ENCODE results near the gene SCG3.
"Not testable (repeated sequence)": the region's sequence is repeated elsewhere in the genome, so short reads cannot be mapped to it uniquely, and the experiment has no call there.

Gene SCG3

DNA sequence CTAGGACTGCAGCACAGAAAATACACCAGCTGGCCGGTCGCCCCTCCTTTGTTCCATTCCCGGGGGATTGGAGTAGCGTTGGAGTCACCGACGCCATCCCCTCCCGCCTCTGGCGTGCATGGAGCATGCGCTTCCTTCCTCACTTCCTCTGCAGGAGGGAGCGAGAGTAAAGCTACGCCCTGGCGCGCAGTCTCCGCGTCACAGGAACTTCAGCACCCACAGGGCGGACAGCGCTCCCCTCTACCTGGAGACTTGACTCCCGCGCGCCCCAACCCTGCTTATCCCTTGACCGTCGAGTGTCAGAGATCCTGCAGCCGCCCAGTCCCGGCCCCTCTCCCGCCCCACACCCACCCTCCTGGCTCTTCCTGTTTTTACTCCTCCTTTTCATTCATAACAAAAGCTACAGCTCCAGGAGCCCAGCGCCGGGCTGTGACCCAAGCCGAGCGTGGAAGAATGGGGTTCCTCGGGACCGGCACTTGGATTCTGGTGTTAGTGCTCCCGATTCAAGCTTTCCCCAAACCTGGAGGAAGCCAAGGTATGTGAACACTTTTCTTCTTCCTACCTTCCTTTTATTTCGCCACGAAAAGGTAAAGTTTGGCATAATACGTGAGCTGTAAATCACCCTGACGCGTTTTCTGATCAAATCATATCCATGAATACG is at the start of gene SCG3:
Gene SCG3, plus strand, starts transcription at position 201 of the 661 bp plus-strand sequence. Its CDS starts 253 bp downstream, at position 454.
- peak; percentile 68 to 82 for DNase-seq

DNA sequence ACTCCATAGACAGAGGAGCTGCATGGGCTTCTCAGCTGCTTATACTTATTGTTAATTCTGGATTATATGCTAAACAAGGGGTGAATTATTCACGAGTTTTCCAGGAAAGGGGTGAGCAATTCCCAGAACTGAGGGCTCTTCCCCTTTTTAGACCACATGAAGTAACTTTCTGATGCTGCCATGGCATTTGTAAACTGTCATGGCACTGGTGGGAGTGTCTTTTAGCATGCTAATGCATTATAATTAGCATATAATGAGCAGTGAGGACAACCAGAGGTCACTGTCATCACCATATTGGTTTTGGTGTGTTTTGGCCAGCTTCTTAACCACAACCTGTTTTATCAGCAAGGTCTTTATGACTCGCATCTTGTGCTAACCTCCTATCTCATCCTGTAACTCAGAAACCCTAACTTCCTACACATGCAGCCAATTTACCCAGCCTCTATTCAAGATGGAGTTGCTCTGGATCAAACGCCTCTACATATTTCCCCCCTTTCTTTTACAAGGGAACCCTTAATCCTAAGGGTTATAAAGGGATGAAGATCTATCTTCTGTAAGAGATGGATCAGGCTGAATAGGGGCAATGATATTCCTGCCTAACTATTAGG is 46.6 kb upstream of the SCG3 start:
- DNase-seq, result no peak

DNA sequence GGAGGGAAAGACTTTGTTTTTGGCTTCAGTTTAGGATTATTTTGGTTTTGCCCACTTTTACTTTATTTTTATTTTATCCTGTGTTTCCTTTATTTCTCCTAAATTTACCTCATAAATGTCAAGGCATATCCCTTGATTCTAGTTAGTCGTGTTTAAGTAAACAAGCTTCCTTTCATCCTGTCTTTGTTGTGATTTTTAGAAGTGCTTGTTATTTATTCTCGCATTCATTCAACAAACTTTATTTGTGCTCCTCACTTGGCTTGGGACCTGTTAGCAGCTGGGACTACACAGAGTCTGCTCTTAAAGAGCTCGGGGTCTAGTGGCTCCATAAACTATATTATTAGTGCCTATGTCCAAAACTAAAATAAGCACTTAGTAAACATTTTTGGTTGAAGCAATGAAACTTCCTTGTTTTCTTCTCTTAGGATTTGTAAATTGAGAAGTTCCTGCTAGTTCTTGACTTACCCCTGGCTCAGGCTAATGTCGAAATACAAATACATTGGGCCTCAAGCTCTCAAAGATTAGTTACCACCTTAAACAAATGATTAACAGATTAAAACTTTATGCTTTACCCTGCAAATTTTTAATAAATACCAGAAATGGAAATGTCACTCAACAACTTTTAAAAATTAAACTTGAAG is 39.7 kb upstream of the SCG3 start:
- no peak for DNase-seq

DNA sequence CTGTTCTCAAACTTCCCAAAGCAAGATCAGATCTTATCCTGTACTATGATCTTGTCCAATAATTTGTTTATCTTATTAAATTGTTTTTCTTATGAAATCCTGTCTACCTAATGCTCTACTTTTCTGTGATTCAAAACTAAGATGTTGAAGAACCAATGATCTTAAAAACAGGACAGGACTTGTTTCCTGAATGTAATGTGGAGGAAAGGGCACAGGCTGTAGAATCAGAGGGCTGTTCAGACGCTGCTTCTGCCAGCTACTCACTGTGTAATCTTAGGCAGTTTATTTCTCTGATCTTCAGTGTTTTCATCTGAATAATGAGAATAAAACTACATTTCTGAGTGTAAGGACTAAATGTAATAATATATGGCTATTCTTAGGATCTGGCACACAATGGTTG is 38.6 kb upstream of the SCG3 start:
- no peak for DNase-seq

DNA sequence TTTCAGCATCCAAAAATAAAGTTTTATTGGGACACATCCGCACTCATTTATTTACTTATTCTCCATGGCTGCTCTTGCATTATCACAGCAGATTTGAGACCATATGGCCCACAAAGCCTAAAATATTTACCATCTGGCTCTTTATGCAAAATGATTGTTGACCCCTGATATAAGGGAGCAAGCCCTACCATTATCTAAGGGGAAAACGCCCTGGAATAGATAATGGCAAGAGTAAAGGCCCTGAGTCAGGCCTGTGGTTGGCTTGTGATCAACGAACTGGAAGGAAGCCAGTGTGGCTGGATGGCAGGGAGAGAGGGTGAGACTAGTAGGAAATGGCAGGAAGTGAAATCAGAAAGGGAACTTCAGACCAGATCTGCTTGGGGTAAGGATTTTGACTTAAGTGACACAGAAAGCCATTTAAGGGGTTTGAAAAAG is 34.2 kb upstream of the SCG3 start:
- peak; percentile 13 to 39 for DNase-seq

DNA sequence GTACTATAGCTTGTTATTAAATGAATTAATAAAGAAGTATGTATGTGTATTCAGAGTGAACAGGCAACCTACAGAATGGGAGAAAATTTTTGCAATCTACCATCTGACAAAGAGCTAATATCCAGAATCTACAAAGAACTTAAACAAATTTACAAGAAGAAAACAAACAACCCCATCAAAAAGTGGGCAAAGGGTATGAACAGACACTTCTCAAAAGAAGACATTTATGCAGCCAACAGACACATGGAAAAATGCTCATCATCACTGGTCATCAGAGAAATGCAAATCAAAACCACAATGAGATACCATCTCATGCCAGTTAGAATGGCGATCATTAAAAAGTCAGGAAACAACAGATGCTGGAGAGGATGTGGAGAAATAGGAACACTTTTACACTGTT is 33.2 kb upstream of the SCG3 start:
- DNase-seq, result not testable (repeated sequence)

DNA sequence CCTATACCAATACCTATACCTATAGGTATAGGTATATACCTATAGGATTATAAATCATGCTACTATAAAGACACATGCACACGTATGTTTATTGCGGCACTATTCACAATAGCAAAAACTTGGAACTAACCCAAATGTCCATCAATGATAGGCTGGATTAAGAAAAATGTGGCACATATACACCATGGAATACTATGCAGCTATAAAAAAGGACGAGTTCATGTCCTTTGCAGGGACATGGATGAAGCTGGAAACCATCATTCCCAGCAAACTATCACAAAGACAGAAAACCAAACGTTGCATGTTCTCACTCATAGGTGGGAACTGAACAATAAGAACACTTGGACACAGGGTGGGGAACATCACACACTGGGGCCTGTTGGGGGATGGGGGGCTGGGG is 32.7 kb upstream of the SCG3 start:
- not testable (repeated sequence) for DNase-seq

DNA sequence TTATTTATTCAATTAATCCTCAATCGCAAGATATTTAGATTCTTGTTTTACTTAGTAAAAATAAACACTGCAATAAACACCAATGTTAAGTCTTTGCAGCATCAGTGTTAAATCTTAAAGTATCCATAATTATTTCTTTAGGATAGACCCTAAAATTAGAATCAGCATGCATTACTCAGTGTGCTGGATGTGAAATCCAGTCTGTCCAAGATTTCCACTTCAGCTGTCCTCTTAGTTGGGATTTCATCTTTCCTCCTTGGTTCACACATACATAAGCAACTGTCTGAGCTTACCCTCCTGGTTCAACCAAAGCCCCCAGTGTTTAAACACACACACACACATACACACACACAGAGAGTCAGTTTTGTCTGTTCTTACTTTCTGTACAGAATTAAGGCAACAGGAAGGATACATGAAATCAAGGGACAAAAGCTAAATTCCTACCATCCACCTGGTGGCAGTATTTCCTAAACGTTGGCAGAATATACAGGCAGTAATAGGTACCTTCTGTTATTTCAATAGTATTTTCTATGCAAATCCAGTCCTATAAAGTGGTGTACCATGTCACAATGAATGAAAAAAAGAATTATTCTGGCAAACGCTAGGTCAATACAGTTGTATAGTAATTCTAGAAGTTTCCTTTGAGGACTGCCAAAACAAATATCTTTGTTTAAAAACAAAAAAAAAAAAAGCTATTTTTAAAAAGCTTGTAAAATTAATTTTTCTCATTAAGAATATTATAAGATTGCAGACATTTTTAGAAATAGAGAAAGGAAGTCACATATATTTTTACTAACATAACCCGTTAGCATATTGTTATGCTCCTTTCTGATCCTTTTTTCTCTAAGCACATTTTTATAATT is 31.4 kb upstream of the SCG3 start:
- DNase-seq, result peak; percentile 11 to 77

DNA sequence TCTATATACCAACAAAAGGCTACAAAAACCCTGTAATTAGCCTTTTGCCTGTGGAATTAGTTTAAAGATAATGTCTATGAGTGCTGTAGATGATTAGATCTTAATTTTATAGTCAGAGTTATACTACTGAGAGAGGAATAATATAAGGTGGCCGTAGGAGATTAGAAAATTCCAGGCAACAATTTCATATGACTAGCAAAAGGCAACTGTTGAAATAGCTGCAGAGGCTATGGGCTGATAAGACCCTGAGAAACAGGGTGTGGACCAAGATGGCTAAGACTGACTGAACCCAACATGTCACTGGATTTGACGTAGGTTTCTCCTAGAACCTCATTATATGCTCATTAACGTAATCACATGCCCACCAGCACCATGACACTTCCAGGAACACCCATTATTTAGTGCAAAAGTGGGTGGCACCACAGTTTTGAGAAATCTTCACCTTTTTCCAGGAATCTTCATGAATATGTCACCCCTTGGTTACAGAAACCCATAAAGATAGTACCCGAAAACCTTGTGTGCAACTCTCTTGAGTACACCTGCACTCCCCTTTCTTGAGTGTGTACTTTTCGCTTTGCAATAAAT is 29.1 kb upstream of the SCG3 start:
- no peak for DNase-seq

DNA sequence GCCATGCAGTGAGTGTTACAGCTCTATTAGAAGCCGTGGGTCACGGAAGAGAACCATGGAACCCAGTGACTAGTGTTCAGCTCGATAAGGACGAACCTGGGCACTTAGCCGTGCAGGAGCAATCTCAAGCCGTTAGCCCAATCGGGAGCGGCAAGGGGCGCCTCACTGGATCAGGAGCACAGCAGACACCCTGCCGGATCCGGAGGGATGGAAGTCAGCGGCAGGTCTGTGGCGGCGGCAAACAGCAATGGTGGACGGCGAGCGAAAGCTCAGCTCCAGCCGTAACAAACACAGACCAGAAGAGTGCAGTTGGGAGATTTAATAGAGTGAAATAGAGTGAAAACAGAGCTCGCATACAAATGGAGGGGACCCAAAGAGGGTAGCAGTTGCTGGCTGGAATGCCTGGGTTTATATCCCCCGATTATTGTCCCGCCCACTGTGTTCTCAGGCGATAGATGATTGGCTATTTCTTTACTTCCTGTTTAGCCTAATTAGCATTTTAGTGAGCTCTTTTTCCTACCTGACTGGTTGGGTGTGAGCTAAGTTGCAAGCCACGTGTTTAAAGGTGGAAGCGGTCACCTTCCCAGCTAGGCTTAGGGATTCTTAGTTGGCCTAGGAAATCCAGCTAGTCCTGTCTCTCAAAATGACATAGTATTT is 25.8 kb upstream of the SCG3 start:
- not testable (repeated sequence) for DNase-seq

DNA sequence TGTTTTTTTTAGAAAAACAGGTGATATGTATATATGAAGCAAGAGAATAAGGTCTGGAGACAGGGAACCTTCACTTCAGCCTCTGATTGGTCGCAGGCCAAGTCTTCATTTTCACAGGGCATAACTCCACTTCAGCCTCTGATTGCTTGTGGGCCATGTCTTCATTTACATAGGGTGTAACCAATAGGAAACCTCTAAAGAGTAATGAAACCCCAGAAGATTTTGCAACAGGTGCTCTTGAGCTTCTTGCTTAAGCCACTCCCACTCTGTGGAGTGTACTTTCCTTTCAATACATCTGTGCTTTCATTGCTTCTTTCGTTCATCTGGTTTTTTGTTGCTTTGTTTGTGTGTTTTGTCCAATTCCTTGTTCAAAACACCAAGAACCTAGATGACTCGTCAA is 22.6 kb upstream of the SCG3 start:
- no peak for DNase-seq

DNA sequence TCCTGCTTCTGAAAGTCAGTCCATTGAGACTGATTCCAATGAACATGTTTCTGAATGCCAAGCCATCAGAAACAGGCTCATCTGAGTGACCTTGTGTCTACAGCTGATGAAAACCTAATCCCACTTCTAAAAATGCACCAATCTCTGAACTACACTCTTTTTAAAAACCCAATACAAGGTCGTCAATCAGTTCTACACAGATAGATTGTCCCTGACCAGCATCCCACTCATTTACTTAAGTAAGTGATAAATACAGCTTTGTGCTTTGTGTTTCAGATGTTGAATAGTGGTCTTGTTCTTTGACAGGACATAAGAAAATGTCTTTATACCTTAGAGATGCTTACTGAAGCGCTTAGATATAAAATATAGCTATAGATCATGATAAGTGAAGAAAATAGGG is 20.2 kb upstream of the SCG3 start:
- no peak for DNase-seq

DNA sequence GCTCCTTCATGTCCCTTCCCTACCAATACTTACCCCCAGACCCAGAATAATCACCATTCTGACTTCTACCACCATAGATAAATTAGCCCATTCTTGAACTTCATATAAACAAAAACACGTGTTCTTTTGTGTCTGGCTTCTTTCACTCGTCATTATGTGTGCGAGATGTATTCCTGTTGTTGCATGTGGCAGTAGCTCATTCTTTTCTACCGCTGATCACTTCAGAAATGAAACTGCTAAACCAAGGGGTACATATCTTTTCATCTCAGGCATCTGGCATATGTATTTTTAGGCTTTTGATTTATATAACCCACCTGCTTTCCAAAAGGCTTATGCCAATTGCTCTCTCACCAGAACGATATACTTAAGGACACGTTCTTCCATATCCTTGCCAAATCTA is 13.8 kb upstream of the SCG3 start:
- DNase-seq, result no peak

DNA sequence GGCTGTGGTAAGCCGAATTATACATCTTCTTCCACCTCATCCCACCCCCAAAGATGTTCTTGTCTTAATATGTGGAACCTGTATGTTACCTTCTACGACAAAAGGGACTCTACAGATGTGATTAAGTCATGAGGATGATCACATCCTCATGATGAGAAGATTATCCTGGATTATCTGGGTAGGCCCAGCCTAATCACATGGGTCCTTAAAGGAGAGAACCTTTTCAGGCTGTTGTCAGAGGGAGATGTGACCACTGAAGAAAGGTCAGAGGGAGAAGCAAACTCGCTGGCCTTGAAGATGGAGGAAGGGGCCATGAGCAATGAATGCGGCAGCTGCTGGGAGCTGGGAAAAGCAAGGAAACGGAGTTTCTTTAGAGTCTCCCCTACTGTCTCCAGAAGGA is 12.9 kb upstream of the SCG3 start:
- no peak for DNase-seq

DNA sequence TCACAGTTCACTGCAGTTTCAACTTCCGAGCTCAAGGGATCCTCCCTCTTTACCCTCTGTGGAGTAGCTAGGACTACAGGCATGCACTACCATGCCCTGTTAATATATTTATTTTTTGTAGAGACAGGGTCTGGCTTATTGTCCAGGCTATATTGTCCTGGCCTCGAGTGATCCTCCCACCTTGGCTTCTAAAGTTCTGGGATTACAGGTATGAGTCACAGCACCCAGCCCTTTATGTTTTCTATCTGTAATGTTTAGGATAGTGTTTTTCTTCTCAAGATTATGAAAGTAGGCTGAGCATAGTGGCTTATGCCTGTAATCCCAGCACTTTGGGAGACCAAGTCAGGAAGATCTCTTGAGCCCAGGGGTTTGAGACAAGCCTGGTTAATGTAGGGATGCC is 11.9 kb upstream of the SCG3 start:
- DNase-seq, result no peak

DNA sequence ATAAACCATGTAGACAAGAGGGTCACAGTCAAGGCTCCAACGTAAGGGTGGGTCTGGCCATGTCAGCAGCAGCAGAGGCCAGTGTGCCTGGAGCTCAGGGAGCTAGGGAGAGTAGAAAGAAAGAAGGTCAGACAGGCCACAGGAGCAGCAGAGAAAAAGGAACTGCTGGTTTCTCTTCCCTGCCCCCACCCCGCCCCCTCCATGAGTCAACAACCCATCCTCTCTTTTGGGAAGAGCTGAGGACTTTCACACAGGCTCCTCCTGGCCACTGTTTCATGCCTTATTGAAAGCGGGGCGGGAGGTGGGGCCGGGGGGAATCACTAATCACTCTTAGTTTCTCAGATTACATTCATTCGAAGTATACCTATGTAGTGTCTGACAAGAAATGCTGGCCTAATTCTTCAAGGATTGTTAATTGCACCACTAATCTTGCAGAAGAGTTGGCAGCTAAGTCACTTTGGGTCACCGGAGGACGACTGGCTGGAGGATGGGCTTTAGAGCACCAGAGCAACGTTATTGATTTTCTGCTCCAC is 9.1 kb upstream of the SCG3 start:
- peak in 1 of 2 donors; percentile 6 for DNase-seq

DNA sequence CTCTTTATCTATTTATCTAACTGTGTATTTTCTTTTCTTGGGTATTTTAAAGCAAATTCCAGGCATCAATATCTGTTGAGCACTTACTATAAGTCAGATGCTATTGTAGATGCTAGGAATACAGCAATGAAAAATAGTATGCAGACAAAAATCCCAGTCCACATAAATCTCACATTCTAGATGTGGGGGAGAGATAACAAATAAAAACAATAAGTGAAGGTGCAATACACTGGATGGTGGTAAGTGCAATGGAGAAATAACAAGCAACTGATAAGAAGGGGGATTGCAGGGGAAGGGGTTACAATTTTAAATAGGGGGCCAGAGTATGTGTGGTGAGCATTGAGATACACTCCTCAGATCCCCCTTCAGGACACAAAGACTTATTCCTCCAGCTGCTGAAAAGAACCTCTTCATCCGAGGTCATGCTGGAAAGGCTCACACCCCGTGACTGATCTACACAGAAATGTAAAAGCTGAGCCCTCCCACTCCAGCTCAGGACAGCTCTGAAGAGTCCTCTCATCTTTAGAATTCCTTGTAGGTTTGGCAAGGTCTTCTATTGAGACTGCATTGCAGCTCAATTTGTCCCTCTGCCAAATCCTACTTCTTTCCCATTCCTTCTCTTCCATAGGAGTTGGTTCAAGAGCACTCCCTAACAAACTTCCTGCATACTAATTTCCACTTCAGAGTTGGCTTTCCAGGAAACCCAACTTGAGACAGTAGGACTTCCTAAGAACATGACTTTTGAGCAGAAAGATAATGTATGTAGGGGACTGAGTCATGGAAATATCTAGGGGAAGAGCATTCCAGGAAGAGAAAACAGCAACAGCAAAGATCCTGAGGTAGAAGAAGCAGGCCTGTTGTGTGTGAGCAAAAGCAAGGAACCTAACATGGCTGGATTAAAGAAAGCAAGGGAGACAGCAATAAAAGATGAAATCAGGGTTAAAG is 8.1 kb upstream of the SCG3 start:
- no peak for DNase-seq

DNA sequence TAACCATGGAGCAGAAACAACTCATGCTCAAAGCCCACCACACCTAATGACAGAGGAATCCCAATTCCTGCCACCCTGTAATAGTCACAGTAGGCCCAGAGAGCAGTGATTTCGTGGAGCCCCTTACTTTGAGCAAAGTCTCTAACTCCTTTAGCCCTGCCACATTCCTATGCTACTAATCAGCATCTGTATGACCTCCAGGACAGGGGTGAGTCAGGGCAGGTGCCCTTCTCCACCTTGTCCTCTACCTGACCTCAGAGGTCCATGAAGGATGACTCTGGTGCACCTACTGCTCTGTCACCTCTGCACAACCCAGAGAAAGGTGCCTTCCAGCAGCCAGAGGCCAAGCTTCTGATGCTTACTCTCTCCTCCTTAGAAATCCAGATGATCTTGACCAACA is 6.1 kb upstream of the SCG3 start:
- no peak for DNase-seq

DNA sequence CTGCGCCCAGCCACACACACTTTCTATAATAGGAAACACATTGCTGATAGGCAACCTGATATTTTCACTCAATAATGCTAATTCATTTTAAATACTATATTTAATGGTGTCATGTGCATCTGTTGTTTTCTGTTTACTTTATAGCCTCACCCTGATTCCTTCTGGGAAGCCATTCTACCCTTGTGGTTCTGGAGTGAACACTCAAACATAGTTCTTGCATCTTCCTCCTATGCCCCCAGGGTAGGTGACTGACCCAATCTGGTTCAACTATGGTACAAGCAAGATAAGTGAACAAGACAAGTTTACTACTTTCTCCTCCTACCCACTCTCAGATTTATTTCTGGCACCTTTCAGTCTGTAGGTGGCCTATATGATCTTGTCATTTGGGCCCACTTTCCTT is 4.3 kb upstream of the SCG3 start:
- DNase-seq, result no peak

DNA sequence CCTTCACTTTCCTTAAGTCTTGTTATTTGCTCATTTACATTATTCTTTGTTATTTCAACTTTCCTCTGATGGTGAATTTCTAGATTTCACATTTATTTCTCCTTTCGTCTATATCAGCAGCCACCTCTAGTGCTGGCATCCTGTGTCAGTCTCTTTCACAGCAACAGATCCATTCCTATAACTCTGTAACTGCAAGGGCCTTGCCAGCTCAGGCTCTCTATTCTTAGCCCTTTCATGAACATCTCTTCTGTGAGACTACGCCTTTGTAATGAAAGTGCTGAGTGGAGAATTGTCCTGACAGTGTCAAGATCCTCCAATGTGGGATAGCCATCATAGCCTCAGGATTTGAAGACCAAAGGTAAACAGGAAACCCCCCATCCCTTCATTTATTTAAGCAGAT is 3.9 kb upstream of the SCG3 start:
- DNase-seq, result no peak

DNA sequence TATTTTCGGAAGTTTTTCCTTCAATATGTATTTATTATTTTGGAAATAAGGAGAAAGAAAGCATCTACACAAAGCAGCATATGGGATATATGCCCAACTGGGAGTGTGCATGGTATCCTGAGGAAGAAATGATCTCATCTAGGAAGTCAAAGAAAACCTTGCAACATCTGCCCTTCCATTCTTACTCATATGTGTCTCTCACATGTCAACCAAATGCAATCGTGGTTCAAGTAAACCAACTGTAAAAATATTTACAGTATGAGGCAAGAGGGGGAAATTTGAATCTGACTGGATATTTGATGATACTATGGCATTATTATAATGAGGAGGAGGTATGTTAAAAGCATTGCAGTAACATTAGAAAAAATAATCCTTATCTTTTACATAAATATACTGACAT is 3.2 kb upstream of the SCG3 start:
- DNase-seq, result no peak
